Upper lobe of left lung (tissue), 6 donors: ENCODE measurements around the gene CBX2. TPM values are rescaled to one million over a fixed set of nuclear protein-coding genes. Genes with fewer than 3 reads are reported as not detected.

ENCODE experiments used
- ATAC-seq, 2 donors: fragments of 200-7000 bp; cut with Tn5 transposase; one replicate each; pipeline ENCODE4 v1.9.1; 2022; ENCODE audit warnings: mild to moderate bottlenecking in 2 of 2, moderate library complexity in 2 of 2; ENCODE audit not compliant: low FRiP score in 2 of 2
- DNase-seq, 2 donors: peaks; one replicate each; pipeline ENCODE4 v3.0.0-alpha.2; 2019 to 2020
- H3K27ac ChIP-seq, 4 donors: fragments of 200-600 bp; sonication (generic); one replicate each; pipeline ENCODE4 v1.5.1; 2016 to 2019
- H3K27me3 ChIP-seq, 4 donors: fragments of 200-600 bp; sonication (generic); one replicate each; pipeline ENCODE4 v1.5.1; 2017 to 2019
- H3K36me3 ChIP-seq, 4 donors: fragments of 200-600 bp; sonication (generic); one replicate each; pipeline ENCODE4 v1.5.1; 2016 to 2019
- H3K4me1 ChIP-seq, 4 donors: fragments of 200-600 bp; sonication (generic); one replicate each; pipeline ENCODE4 v1.5.1; 2018 to 2019
- H3K4me3 ChIP-seq, 4 donors: fragments of 200-600 bp; sonication (generic); one replicate each; pipeline ENCODE4 v1.5.1; 2017 to 2019; ENCODE audit warnings: mild to moderate bottlenecking in 2 of 4, moderate library complexity in 1 of 4
- H3K9me3 ChIP-seq, 4 donors: fragments of 200-600 bp; sonication (generic); one replicate each; pipeline ENCODE4 v1.5.1; 2018 to 2019
- CTCF ChIP-seq, 6 experiments: fragments of 450-650 bp in 4 of 6; fragments of 200-600 bp in 2 of 6; sonication (generic) in 2 of 6; IDR thresholded peaks; one replicate each; pipeline ENCODE4 v1.5.1; 2016 to 2019; ENCODE audit warnings: antibody characterized with exemption in 6 of 6
- EP300 ChIP-seq, 4 donors: sonication (generic); formaldehyde crosslinking; IDR thresholded peaks; one replicate each; pipeline ENCODE4 v1.5.1; 2017; ENCODE audit warnings: antibody characterized with exemption in 4 of 4, control low read depth in 2 of 4
- POLR2A ChIP-seq, 4 donors: fragments of 450-650 bp; IDR thresholded peaks; one replicate each; pipeline ENCODE4 v1.5.1; 2016 to 2017; ENCODE audit warnings: antibody characterized with exemption in 4 of 4, mild to moderate bottlenecking in 2 of 4
- POLR2AphosphoS5 ChIP-seq, 2 donors: sonication (generic); formaldehyde crosslinking; IDR thresholded peaks; one replicate each; pipeline ENCODE4 v1.5.1; 2017; ENCODE audit warnings: antibody characterized with exemption in 2 of 2
- WGBS, 2 donors: methylation state at CpG; one replicate each; pipeline ENCODE4 v1.1.5; 2017 to 2018; 5-methylcytosine and 5-hydroxymethylcytosine counted together
- total RNA-seq, 6 donors: library from RNA; depleted of rRNA in 4 of 6; stranded (reverse); fragments of >200 nt in 4 of 6; gene quantifications; one replicate each; pipeline versions ENCODE4 v1.1.0 to v1.2.1, GENCODE V29; 2016 to 2021
- donor health status: DM: no; HTN: no; CAD: no; lungs with moderate emphysema.
- donor health status: DM: no; HTN: yes; CAD: no; lungs with severe emphysema.

Gene CBX2
- total RNA-seq, 6 donors from 2014 or later: 0.89 to 4.7 (median 1.5) TPM

GRCh38 chr17:79834565-79835469 is 56.9 kb downstream of the CBX2 start:
- TF ChIP-seq POLR2AphosphoS5 (IDR thresholded peaks at IDR 0.05) (no peak), EP300 (IDR thresholded peaks at IDR 0.05) (no peak), POLR2A (IDR thresholded peaks at IDR 0.05) (no peak), CTCF (IDR thresholded peaks at IDR 0.05) (peak; percentile 55 to 79 (median 70))
- Histone ChIP-seq H3K27me3 (peaks cover 0 to 3% (median 0%) of the 10 kb centered on the region in 4 donors), H3K27ac (no peak overlapping the region), H3K36me3 (peaks cover 9 to 28% (median 19%) of the 10 kb centered on the region in 4 donors), H3K4me1 (peaks cover 56 to 80% (median 65%) of the 10 kb centered on the region in 4 donors), H3K4me3 (no peak overlapping the region), H3K9me3 (no peaks in the 10 kb centered on the region)
- DNase-seq (peak in 1 of 2 donors; percentile 88), ATAC-seq (no peak)
- WGBS, 2 donors: 88 to 91% methylated on average over 51 to 60 of the region's 61 CpGs

DNA sequence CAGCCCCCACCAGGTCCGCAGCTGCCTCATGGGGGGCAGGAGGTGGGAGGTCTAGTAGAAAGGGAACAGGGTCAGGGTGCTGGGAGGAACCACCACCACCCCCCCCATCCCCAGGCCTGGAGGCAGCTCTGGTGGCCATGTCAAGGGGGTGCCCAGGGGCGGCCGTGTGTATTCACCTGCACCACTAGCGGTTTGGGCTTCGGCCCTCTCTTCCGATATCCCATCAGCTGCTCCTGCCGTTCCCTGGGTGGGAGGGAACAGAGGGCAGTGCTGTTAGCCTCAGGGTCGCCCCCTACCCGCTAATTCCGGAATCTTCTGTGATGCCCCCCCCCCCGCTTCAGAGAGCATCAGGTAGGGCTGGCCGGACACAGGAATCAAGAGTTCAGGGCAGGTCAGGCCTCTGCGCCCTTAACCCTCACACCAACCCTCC is 57.5 kb downstream of the CBX2 start:
- peaks cover 61 to 83% (median 70%) of the 10 kb centered on the region in 4 donors for H3K4me1 ChIP-seq
- 78 to 80% methylated on average over 9 to 13 of the region's 13 CpGs for WGBS, 2 donors
- DNase-seq: no peak

GRCh38 chr17:79835953-79836509 is 58.1 kb downstream of the CBX2 start:
- Histone ChIP-seq H3K4me3 (peak overlapping the region in 3 of 4 donors; percentile 84 to 92 (median 91)), H3K27ac (peak overlapping the region; percentile 74 to 100 (median 95)), H3K4me1 (peaks cover 61 to 83% (median 70%) of the 10 kb centered on the region in 4 donors)

More for the DNA sequence above, 57.5 kb downstream of the CBX2 start:
- peaks cover 9 to 28% (median 19%) of the 10 kb centered on the region in 4 donors for H3K36me3 ChIP-seq
- peaks cover 0 to 9% (median 3%) of the 10 kb centered on the region in 4 donors for H3K27me3 ChIP-seq
- ATAC-seq: no peak
- H3K9me3 ChIP-seq: no peaks in the 10 kb centered on the region
- H3K4me3 ChIP-seq: no peak overlapping the region
- TF ChIP-seq CTCF (IDR thresholded peaks at IDR 0.05): no peak
- no peak for TF ChIP-seq EP300 (IDR thresholded peaks at IDR 0.05)
- TF ChIP-seq POLR2AphosphoS5 (IDR thresholded peaks at IDR 0.05): no peak
- no peak for TF ChIP-seq POLR2A (IDR thresholded peaks at IDR 0.05)
- H3K27ac ChIP-seq: no peak overlapping the region

GRCh38 chr17:79836510-79836971 is 58.6 kb downstream of the CBX2 start:
- Histone ChIP-seq H3K9me3 (no peaks in the 10 kb centered on the region), H3K4me3 (peak overlapping the region in 3 of 4 donors; percentile 84 to 92 (median 91)), H3K4me1 (peaks cover 62 to 83% (median 70%) of the 10 kb centered on the region in 4 donors), H3K27ac (peak overlapping the region; percentile 74 to 100 (median 95)), H3K36me3 (peaks cover 9 to 28% (median 19%) of the 10 kb centered on the region in 4 donors), H3K27me3 (peaks cover 0 to 20% (median 10%) of the 10 kb centered on the region in 4 donors)
- TF ChIP-seq POLR2A (IDR thresholded peaks at IDR 0.05) (peak in 1 of 4 donors; percentile 14), POLR2AphosphoS5 (IDR thresholded peaks at IDR 0.05) (peak; percentile 8 to 42), CTCF (IDR thresholded peaks at IDR 0.05) (no peak)
- DNase-seq (peak; percentile 81 to 89), ATAC-seq (peak in 1 of 2 donors; percentile 4)
- WGBS, 2 donors: 20 to 27% methylated on average over 14 to 18 of the region's 18 CpGs

More at GRCh38 chr17:79835953-79836509, 58.1 kb downstream of the CBX2 start:
- peak; percentile 90 for DNase-seq
- H3K27me3 ChIP-seq: peaks cover 0 to 15% (median 6%) of the 10 kb centered on the region in 4 donors
- 53 to 62% methylated on average over 13 to 23 of the region's 24 CpGs for WGBS, 2 donors
- no peak for TF ChIP-seq CTCF (IDR thresholded peaks at IDR 0.05)
- no peak for TF ChIP-seq POLR2AphosphoS5 (IDR thresholded peaks at IDR 0.05)
- no peak for TF ChIP-seq EP300 (IDR thresholded peaks at IDR 0.05)
- no peak for TF ChIP-seq POLR2A (IDR thresholded peaks at IDR 0.05)
- peak in 1 of 2 donors; percentile 28 for ATAC-seq
- peaks cover 9 to 28% (median 19%) of the 10 kb centered on the region in 4 donors for H3K36me3 ChIP-seq
- H3K9me3 ChIP-seq: no peaks in the 10 kb centered on the region
